Mucosa of descending colon (tissue), 3 donors: ENCODE measurements around the gene ACSF2. TPM values are rescaled to one million over a fixed set of nuclear protein-coding genes. Genes with fewer than 3 reads are reported as not detected.
A peak's percentile ranks its signal among the peaks of the same experiment; 100 is the strongest.

Experiments used
- ATAC-seq: fragments of 200-7000 bp; cut with Tn5 transposase; one replicate; pipeline ENCODE4 v1.9.1; 2020; ENCODE audit warnings: mild to moderate bottlenecking, moderate library complexity
- DNase-seq, 3 donors: peaks; one replicate each; pipeline ENCODE4 v3.0.0-alpha.2; 2020
- H3K36me3 ChIP-seq: fragments of 200-600 bp; one replicate; pipeline ENCODE4 v1.8.0; 2021; ENCODE audit warnings: low read depth, mild to moderate bottlenecking
- H3K4me1 ChIP-seq: fragments of 200-600 bp; one replicate; pipeline ENCODE4 v1.8.0; 2021; ENCODE audit warnings: low read depth, mild to moderate bottlenecking
- H3K4me3 ChIP-seq: fragments of 200-600 bp; one replicate; pipeline ENCODE4 v1.8.0; 2021; ENCODE audit warnings: mild to moderate bottlenecking
- H3K9me3 ChIP-seq: fragments of 200-600 bp; one replicate; pipeline ENCODE4 v1.8.0; 2021; ENCODE audit warnings: mild to moderate bottlenecking
- CTCF ChIP-seq: fragments of 200-600 bp; IDR thresholded peaks from one replicate; pipeline ENCODE4 v1.8.0; 2022; ENCODE audit warnings: antibody characterized with exemption, mild to moderate bottlenecking
- intact Hi-C, 2 donors: fragments of 100-400 bp; cut with DNase I in 1 of 2; cut with micrococcal nuclease in 1 of 2; formaldehyde crosslinking; loops; one replicate each; pipeline versions ENCODE4 v1.11.0 to v1.11.1; 2022; cut with DNase I, micrococcal nuclease
- total RNA-seq, 3 donors: library from RNA; stranded (reverse); fragmentation: NEBNext Ultra II Directional in 2 of 3; extraction: Animal tissue kit (Norgen Biotek cat#: 25700) in 2 of 3; gene quantifications; one replicate each; pipeline versions ENCODE4 v1.2.1 to v1.2.4, GENCODE V29; 2021 to 2023
- donor health status: DM: no; HTN: no; CAD: no; lungs with moderate emphysema.
- donor health status: DM: no; HTN: no; CAD: no.
- donor health status: DM: no; HTN: yes; CAD: no.

The ACSF2 gene
- total RNA-seq, 3 donors from 2014 or later = 79.7 to 246 (median 99.4) TPM

GRCh38 chr17:50488880-50489279, 62.9 kb downstream of the ACSF2 start:
- peak in 2 of 3 donors; percentile 2 to 10 for DNase-seq
- no peak for ATAC-seq
- Histone ChIP-seq H3K4me1 (no peaks in the 10 kb centered on the region), H3K4me3 (no peak overlapping the region), H3K36me3 (no peaks in the 10 kb centered on the region), H3K9me3 (no peaks in the 10 kb centered on the region)
- TF ChIP-seq CTCF = no peak
- intact Hi-C loops = loop anchor here (10.0 kb wide), 2 partner anchors 56 to 124 kb away; partner anchors contain the start of gene SPATA20 (in 1 of the 2)

- intact Hi-C loops = no loop called here
- no peaks in the 10 kb centered on the region for H3K9me3 ChIP-seq
- ATAC-seq (no peak), DNase-seq (no peak)
- no peaks in the 10 kb centered on the region for H3K4me1 ChIP-seq
- H3K36me3 ChIP-seq = no peaks in the 10 kb centered on the region
- H3K4me3 ChIP-seq = no peak overlapping the region
- TF ChIP-seq CTCF = no peak
Observed at GRCh38 chr17:50491505-50491904, 65.5 kb downstream of the ACSF2 start.

- Histone ChIP-seq H3K9me3 (no peaks in the 10 kb centered on the region), H3K36me3 (no peaks in the 10 kb centered on the region), H3K4me1 (no peaks in the 10 kb centered on the region), H3K4me3 (no peak overlapping the region)
- ATAC-seq (no peak), DNase-seq (peak in 2 of 3 donors; percentile 1 to 3)
- intact Hi-C loops = no loop called here
- no peak for TF ChIP-seq CTCF
Observed at GRCh38 chr17:50492214-50492613, 66.2 kb downstream of the ACSF2 start.

- Histone ChIP-seq H3K36me3 (no peaks in the 10 kb centered on the region), H3K9me3 (no peaks in the 10 kb centered on the region), H3K4me3 (no peak overlapping the region), H3K4me1 (peaks cover 5% of the 10 kb centered on the region)
- intact Hi-C loops = no loop called here
- ATAC-seq (no peak), DNase-seq (no peak)
- no peak for TF ChIP-seq CTCF
Observed at GRCh38 chr17:50493744-50494143, 67.7 kb downstream of the ACSF2 start.

- Histone ChIP-seq H3K4me3 (no peak overlapping the region), H3K36me3 (no peaks in the 10 kb centered on the region), H3K4me1 (peaks cover 5% of the 10 kb centered on the region), H3K9me3 (no peaks in the 10 kb centered on the region)
- no peak for ATAC-seq
- TF ChIP-seq CTCF = no peak
- intact Hi-C loops = no loop called here
- DNase-seq = peak in 2 of 3 donors; percentile 14 to 19
Observed at GRCh38 chr17:50495217-50495823, 69.3 kb downstream of the ACSF2 start.

GRCh38 chr17:50495918-50496317, 69.9 kb downstream of the ACSF2 start:
- peaks cover 5% of the 10 kb centered on the region for H3K4me1 ChIP-seq
- no peaks in the 10 kb centered on the region for H3K36me3 ChIP-seq
- H3K4me3 ChIP-seq = no peak overlapping the region
- no peaks in the 10 kb centered on the region for H3K9me3 ChIP-seq
- no peak for TF ChIP-seq CTCF
- ATAC-seq = no peak
- intact Hi-C loops = no loop called here
- peak in 2 of 3 donors; percentile 3 to 5 for DNase-seq
